OCI-LY7 (cell line): Measurements from ENCODE around the gene CTSA.

Source experiments
- EZH2phosphoT487 ChIP-seq: fragments of 200-600 bp; sonication (generic); IDR thresholded peaks from 2 replicates; pipeline ENCODE4 v1.6.1; 2018; ENCODE audit warnings: low read depth, borderline replicate concordance, mild to moderate bottlenecking, mixed run types, antibody characterized with exemption, low read length, moderate library complexity, mixed read lengths
- TF ChIP-seq, protein P1 (sequence below): fragments of 200-600 bp; sonication (generic); conservative IDR thresholded peaks from 2 replicates; pipeline ENCODE4 v1.5.1; 2014; ENCODE audit warnings: mild to moderate bottlenecking, antibody characterized with exemption, low read length, moderate library complexity, mixed read lengths

DNA sequence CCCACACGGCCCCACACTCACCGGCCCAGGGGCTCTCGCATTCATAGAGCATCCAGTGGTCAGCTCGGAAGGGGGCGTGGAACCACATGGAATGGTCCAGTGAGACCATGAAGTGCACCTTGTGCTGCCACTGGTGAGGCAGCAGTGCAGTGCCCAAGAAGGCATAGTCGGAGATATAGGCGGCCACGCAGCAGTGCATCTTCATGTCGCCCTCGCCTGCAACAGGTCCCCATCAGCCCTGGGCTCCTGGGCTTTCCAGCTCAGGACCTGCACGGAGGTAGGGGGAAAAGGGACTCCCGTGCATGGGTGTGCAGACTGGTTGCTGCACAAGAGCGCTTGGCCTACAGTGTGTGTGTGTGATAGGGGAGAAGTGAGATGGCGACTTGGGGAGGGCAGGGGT is 47.6 kb upstream of the CTSA start:
- TF ChIP-seq, protein P1, sequence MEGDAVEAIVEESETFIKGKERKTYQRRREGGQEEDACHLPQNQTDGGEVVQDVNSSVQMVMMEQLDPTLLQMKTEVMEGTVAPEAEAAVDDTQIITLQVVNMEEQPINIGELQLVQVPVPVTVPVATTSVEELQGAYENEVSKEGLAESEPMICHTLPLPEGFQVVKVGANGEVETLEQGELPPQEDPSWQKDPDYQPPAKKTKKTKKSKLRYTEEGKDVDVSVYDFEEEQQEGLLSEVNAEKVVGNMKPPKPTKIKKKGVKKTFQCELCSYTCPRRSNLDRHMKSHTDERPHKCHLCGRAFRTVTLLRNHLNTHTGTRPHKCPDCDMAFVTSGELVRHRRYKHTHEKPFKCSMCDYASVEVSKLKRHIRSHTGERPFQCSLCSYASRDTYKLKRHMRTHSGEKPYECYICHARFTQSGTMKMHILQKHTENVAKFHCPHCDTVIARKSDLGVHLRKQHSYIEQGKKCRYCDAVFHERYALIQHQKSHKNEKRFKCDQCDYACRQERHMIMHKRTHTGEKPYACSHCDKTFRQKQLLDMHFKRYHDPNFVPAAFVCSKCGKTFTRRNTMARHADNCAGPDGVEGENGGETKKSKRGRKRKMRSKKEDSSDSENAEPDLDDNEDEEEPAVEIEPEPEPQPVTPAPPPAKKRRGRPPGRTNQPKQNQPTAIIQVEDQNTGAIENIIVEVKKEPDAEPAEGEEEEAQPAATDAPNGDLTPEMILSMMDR: no peak
- TF ChIP-seq EZH2phosphoT487: no peak
